Measurements from ENCODE around the gene UNC5C.

Gene UNC5C

DNA sequence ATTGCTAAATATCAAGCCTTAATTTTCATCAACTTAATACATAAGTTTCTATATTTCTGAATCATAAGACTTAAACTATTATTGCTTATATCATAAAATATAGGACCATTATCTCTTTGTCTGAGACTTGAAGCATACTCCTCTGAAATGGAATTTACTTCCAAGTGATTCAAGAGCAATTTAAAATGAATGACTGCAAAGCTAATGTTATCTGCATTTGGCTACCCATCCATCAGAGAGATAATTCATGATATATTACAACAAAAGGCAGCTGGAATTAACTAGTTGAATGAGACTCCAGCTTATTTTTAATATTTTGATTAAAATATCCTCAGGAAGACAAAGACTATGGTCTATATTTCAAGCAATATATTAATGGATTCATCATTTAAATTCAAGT is 208.6 kb downstream of the UNC5C start:
- no peak overlapping the region for H2BK120ac ChIP-seq (ENCODE audit: insufficient read depth, low read length, poor library complexity)
- H3K9me3 ChIP-seq (ENCODE audit: insufficient read depth, low read depth, low read length), result no peaks in the 10 kb centered on the region
- H4K91ac ChIP-seq (ENCODE audit: low read depth, low read length), result no peak overlapping the region
- H3K4ac ChIP-seq (ENCODE audit: low read depth, low read length), result no peak overlapping the region
- no peak overlapping the region for H3K4me2 ChIP-seq (ENCODE audit: low read length)
- no peak overlapping the region for H2AK5ac ChIP-seq (ENCODE audit: low read length)
- H3K23ac ChIP-seq (ENCODE audit: low read length), result no peak overlapping the region
- H3K27me3 ChIP-seq (ENCODE audit: insufficient read depth, low read length), result no peaks in the 10 kb centered on the region
- H3K4me3 ChIP-seq (ENCODE audit: low read depth, low read length), result no peak overlapping the region
- no peak overlapping the region for H3K27ac ChIP-seq (ENCODE audit: low read depth, low read length)
- H3K79me2 ChIP-seq (ENCODE audit: control insufficient read depth, insufficient read depth, low read length, poor library complexity), result no peaks in the 10 kb centered on the region
- no peak overlapping the region for H4K12ac ChIP-seq (ENCODE audit: low read depth, low read length)
- no peak overlapping the region for H3K14ac ChIP-seq (ENCODE audit: low read length)
- H3K18ac ChIP-seq (ENCODE audit: low read length), result no peak overlapping the region
- H4K8ac ChIP-seq (ENCODE audit: low read depth, low read length), result no peak overlapping the region
- peaks cover 0 to 6% of the 10 kb centered on the region in 2 experiments for H3K36me3 ChIP-seq (ENCODE audit: control insufficient read depth in 1 of 2, insufficient read depth in 2 of 2, low read length in 2 of 2)
- DNase-seq, result no peak
- no peak overlapping the region for H2BK5ac ChIP-seq (ENCODE audit: low read depth, low read length, poor library complexity)
- H3K9ac ChIP-seq (ENCODE audit: low read length), result no peak overlapping the region
- no peaks in the 10 kb centered on the region for H3K4me1 ChIP-seq (ENCODE audit: control insufficient read depth in 1 of 2, insufficient read depth in 2 of 2, low read length in 2 of 2)
- no peak overlapping the region for H2AFZ ChIP-seq (ENCODE audit: insufficient read depth, low read length, poor library complexity)
- H2BK12ac ChIP-seq (ENCODE audit: low read length), result no peak overlapping the region
- no peaks in the 10 kb centered on the region for H3K79me1 ChIP-seq (ENCODE audit: low read length)

DNA sequence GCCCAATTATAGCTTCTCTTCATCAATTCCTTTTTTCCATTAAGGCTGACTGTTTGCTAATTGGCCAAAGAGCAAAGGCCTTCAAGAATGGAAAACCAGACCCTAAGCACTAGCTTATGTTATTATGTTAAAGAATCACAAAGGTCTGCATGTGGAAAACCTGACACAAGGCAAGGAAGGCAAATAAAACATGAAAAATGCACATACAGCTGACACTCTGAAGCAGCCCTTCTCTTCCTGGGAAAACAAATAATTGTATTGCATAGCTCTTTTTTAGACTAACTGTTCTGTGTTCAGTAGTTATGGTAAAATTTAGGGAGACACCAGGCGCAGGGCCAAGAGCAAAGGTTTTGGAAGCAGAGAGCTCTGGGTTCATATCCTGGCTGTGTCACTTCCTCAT is 223.1 kb downstream of the UNC5C start:
- no peak overlapping the region for H3K9ac ChIP-seq (ENCODE audit: low read length)

DNA sequence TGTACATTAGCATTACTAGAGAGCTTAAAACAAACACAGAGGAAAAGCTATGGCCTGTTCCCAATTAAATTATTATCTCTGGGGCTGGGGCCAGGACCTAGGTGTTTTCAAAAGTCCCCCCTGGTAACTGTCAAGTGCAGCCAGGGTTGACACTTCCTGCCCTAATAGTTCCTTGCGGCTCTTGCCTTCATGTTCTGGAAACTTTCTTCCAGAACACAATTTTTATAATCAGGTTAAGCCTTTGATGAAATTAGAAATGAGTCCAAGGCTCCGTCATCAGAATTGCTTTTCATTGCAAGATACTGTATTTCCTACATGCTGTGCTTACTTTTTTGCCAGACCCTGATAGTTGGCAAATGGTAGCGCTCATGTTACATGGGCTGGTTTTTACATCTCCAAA is 229.6 kb downstream of the UNC5C start:
- Histone ChIP-seq H2BK120ac (ENCODE audit: insufficient read depth, low read length, poor library complexity) (no peak overlapping the region), H3K18ac (ENCODE audit: low read length) (no peak overlapping the region), H3K4me2 (ENCODE audit: low read length) (no peak overlapping the region), H3K36me3 (ENCODE audit: control insufficient read depth in 1 of 2, insufficient read depth in 2 of 2, low read length in 2 of 2) (no peaks in the 10 kb centered on the region), H3K14ac (ENCODE audit: low read length) (no peak overlapping the region), H2BK5ac (ENCODE audit: low read depth, low read length, poor library complexity) (peak overlapping the region; percentile 13), H3K4ac (ENCODE audit: low read depth, low read length) (no peak overlapping the region), H3K4me1 (ENCODE audit: control insufficient read depth in 1 of 2, insufficient read depth in 2 of 2, low read length in 2 of 2) (peaks cover 11 to 13% of the 10 kb centered on the region in 2 experiments), H2AFZ (ENCODE audit: insufficient read depth, low read length, poor library complexity) (no peak overlapping the region), H3K27me3 (ENCODE audit: insufficient read depth, low read length) (no peaks in the 10 kb centered on the region), H2AK5ac (ENCODE audit: low read length) (no peak overlapping the region), H3K4me3 (ENCODE audit: low read depth, low read length) (no peak overlapping the region), H3K9me3 (ENCODE audit: insufficient read depth, low read depth, low read length) (no peaks in the 10 kb centered on the region), H4K8ac (ENCODE audit: low read depth, low read length) (no peak overlapping the region), H3K79me2 (ENCODE audit: control insufficient read depth, insufficient read depth, low read length, poor library complexity) (no peaks in the 10 kb centered on the region), H4K91ac (ENCODE audit: low read depth, low read length) (no peak overlapping the region), H3K23ac (ENCODE audit: low read length) (no peak overlapping the region), H3K9ac (ENCODE audit: low read length) (no peak overlapping the region), H3K79me1 (ENCODE audit: low read length) (peaks cover 3% of the 10 kb centered on the region), H2BK12ac (ENCODE audit: low read length) (no peak overlapping the region), H3K27ac (ENCODE audit: low read depth, low read length) (peak overlapping the region; percentile 60), H4K12ac (ENCODE audit: low read depth, low read length) (no peak overlapping the region)
- no peak for DNase-seq
- no CpG with 5 or more reads among the region's 3 CpGs for WGBS (ENCODE audit: extremely low coverage, insufficient coverage, insufficient read length)

More for the DNA sequence above, 223.1 kb downstream of the UNC5C start:
- H2AK5ac ChIP-seq (ENCODE audit: low read length), result no peak overlapping the region
- WGBS (ENCODE audit: extremely low coverage, insufficient coverage, insufficient read length), result no CpG with 5 or more reads among the region's 1 CpG
- H3K23ac ChIP-seq (ENCODE audit: low read length), result no peak overlapping the region
- no peak overlapping the region for H3K14ac ChIP-seq (ENCODE audit: low read length)
- H3K9me3 ChIP-seq (ENCODE audit: insufficient read depth, low read depth, low read length), result no peaks in the 10 kb centered on the region
- no peak overlapping the region for H3K18ac ChIP-seq (ENCODE audit: low read length)
- no peaks in the 10 kb centered on the region for H3K79me1 ChIP-seq (ENCODE audit: low read length)
- H2BK5ac ChIP-seq (ENCODE audit: low read depth, low read length, poor library complexity), result no peak overlapping the region
- peaks cover 2% of the 10 kb centered on the region in 2 experiments for H3K36me3 ChIP-seq (ENCODE audit: control insufficient read depth in 1 of 2, insufficient read depth in 2 of 2, low read length in 2 of 2)
- H4K8ac ChIP-seq (ENCODE audit: low read depth, low read length), result no peak overlapping the region
- H3K27ac ChIP-seq (ENCODE audit: low read depth, low read length), result no peak overlapping the region
- no peak overlapping the region for H4K12ac ChIP-seq (ENCODE audit: low read depth, low read length)
- H3K79me2 ChIP-seq (ENCODE audit: control insufficient read depth, insufficient read depth, low read length, poor library complexity), result no peaks in the 10 kb centered on the region
- no peak overlapping the region for H3K4me3 ChIP-seq (ENCODE audit: low read depth, low read length)
- H2BK12ac ChIP-seq (ENCODE audit: low read length), result no peak overlapping the region
- H3K27me3 ChIP-seq (ENCODE audit: insufficient read depth, low read length), result no peaks in the 10 kb centered on the region
- no peak overlapping the region for H2AFZ ChIP-seq (ENCODE audit: insufficient read depth, low read length, poor library complexity)
- no peak overlapping the region for H3K4me2 ChIP-seq (ENCODE audit: low read length)
- no peak overlapping the region for H2BK120ac ChIP-seq (ENCODE audit: insufficient read depth, low read length, poor library complexity)
- no peak for DNase-seq
- H3K4me1 ChIP-seq (ENCODE audit: control insufficient read depth in 1 of 2, insufficient read depth in 2 of 2, low read length in 2 of 2), result no peaks in the 10 kb centered on the region
- H3K4ac ChIP-seq (ENCODE audit: low read depth, low read length), result no peak overlapping the region
- no peak overlapping the region for H4K91ac ChIP-seq (ENCODE audit: low read depth, low read length)

DNA sequence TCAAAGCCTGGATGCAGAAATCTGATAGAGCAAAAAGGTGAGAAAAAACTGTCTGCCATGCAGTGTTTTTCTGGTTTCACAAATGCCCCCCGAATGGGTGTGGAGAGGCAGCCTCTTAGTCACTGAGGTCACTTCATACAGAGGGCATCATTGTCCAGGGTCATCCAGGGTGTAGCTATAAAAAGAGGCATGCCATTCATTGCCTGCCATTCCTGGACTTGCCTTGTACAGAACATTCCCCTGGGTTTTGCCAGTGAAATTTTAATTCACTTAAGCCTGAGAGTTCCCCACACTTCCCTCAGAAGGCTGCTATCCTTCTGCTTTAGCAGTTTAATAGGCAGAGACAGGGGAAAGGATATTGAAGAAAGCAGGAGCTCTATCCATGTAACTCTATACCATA is 230.3 kb downstream of the UNC5C start:
- peaks cover 11 to 13% of the 10 kb centered on the region in 2 experiments for H3K4me1 ChIP-seq (ENCODE audit: control insufficient read depth in 1 of 2, insufficient read depth in 2 of 2, low read length in 2 of 2)
- no peak overlapping the region for H2AFZ ChIP-seq (ENCODE audit: insufficient read depth, low read length, poor library complexity)
- no peak overlapping the region for H4K8ac ChIP-seq (ENCODE audit: low read depth, low read length)
- H3K14ac ChIP-seq (ENCODE audit: low read length), result no peak overlapping the region
- H3K27me3 ChIP-seq (ENCODE audit: insufficient read depth, low read length), result no peaks in the 10 kb centered on the region
- no peak overlapping the region for H3K4me3 ChIP-seq (ENCODE audit: low read depth, low read length)
- H3K79me2 ChIP-seq (ENCODE audit: control insufficient read depth, insufficient read depth, low read length, poor library complexity), result no peaks in the 10 kb centered on the region
- H3K27ac ChIP-seq (ENCODE audit: low read depth, low read length), result peak overlapping the region; percentile 60
- H3K18ac ChIP-seq (ENCODE audit: low read length), result no peak overlapping the region
- H3K79me1 ChIP-seq (ENCODE audit: low read length), result peaks cover 5% of the 10 kb centered on the region
- no peak for DNase-seq
- H3K4ac ChIP-seq (ENCODE audit: low read depth, low read length), result no peak overlapping the region
- WGBS (ENCODE audit: extremely low coverage, insufficient coverage, insufficient read length), result no CpG with 5 or more reads among the region's 1 CpG
- H3K23ac ChIP-seq (ENCODE audit: low read length), result no peak overlapping the region
- H3K9me3 ChIP-seq (ENCODE audit: insufficient read depth, low read depth, low read length), result no peaks in the 10 kb centered on the region
- no peak overlapping the region for H2BK12ac ChIP-seq (ENCODE audit: low read length)
- no peak overlapping the region for H2AK5ac ChIP-seq (ENCODE audit: low read length)
- no peak overlapping the region for H2BK5ac ChIP-seq (ENCODE audit: low read depth, low read length, poor library complexity)
- H4K12ac ChIP-seq (ENCODE audit: low read depth, low read length), result no peak overlapping the region
- no peaks in the 10 kb centered on the region for H3K36me3 ChIP-seq (ENCODE audit: control insufficient read depth in 1 of 2, insufficient read depth in 2 of 2, low read length in 2 of 2)
- H3K4me2 ChIP-seq (ENCODE audit: low read length), result no peak overlapping the region
- H3K9ac ChIP-seq (ENCODE audit: low read length), result no peak overlapping the region
- no peak overlapping the region for H4K91ac ChIP-seq (ENCODE audit: low read depth, low read length)
- H2BK120ac ChIP-seq (ENCODE audit: insufficient read depth, low read length, poor library complexity), result no peak overlapping the region
